SJCRH30 (cell line): ENCODE measurements around the gene DIP2B. TPM values are rescaled to one million over a fixed set of nuclear protein-coding genes. Genes with fewer than 3 reads are reported as not detected.
"Not testable (repeated sequence)": the region's sequence is repeated elsewhere in the genome, so short reads cannot be mapped to it uniquely, and the experiment has no call there.

Source experiments
- DNase-seq, 2 experiments: peaks; one replicate each; pipeline ENCODE4 v3.0.0-alpha.2; 2015 to 2020
- H3K27ac ChIP-seq: fragments of 250-450 bp; sonication (Bioruptor Pico); 2 replicates; pipeline ENCODE4 v1.5.1; 2020; ENCODE audit warnings: mild to moderate bottlenecking, moderate library complexity
- H3K27me3 ChIP-seq: fragments of 250-450 bp; sonication (Bioruptor Pico); 2 replicates; pipeline ENCODE4 v1.5.1; 2020; ENCODE audit warnings: mild to moderate bottlenecking, moderate library complexity
- H3K36me3 ChIP-seq: fragments of 250-450 bp; sonication (Bioruptor Pico); 2 replicates; pipeline ENCODE4 v1.5.1; 2020; ENCODE audit warnings: mild to moderate bottlenecking, moderate library complexity
- H3K4me1 ChIP-seq: fragments of 250-450 bp; sonication (Bioruptor Pico); 2 replicates; pipeline ENCODE4 v1.5.1; 2020; ENCODE audit warnings: mild to moderate bottlenecking, moderate library complexity
- H3K4me3 ChIP-seq: fragments of 250-450 bp; sonication (Bioruptor Pico); 2 replicates; pipeline ENCODE4 v1.5.1; 2020; ENCODE audit warnings: mild to moderate bottlenecking, moderate library complexity
- H3K9me3 ChIP-seq: fragments of 250-450 bp; sonication (Bioruptor Pico); replicated peaks from 2 replicates; pipeline ENCODE4 v1.5.1; 2020; ENCODE audit warnings: mild to moderate bottlenecking, moderate library complexity
- total RNA-seq: library from RNA; depleted of rRNA; stranded (reverse); fragments of >200 nt; shearing (Covaris generic); gene quantifications from 2 replicates; pipeline ENCODE4 v1.2.3, GENCODE V29; 2014

Gene DIP2B
- total RNA-seq, 1 experiment from 2014 or later, result 37.1 TPM

DNA sequence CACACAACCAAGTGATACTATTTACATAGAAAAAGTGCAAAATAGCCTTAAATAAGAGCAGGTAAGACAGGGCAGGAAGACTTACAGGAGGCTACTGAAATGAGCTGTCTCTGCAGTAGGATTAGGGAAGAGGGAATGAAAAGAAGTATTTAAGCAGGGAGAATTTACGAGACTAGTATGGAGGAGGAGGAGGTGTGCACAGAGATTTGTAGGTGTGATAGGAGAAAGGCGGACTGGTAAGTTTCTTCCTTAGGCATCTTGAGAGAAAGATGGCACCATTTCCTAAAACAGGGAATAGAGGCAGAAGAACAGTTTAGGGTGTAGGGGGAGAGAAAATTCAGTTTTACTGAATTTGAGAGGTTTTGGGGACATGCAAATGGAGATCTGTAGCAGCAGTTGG lies 25.7 kb downstream of the DIP2B start:
- Histone ChIP-seq H3K27me3 (no peaks in the 10 kb centered on the region), H3K4me3 (no peak overlapping the region), H3K4me1 (no peaks in the 10 kb centered on the region), H3K36me3 (no peaks in the 10 kb centered on the region; the same call in 1 of the 2 replicates), H3K27ac (no peak overlapping the region), H3K9me3 (no peaks in the 10 kb centered on the region)
- DNase-seq, result no peak

DNA sequence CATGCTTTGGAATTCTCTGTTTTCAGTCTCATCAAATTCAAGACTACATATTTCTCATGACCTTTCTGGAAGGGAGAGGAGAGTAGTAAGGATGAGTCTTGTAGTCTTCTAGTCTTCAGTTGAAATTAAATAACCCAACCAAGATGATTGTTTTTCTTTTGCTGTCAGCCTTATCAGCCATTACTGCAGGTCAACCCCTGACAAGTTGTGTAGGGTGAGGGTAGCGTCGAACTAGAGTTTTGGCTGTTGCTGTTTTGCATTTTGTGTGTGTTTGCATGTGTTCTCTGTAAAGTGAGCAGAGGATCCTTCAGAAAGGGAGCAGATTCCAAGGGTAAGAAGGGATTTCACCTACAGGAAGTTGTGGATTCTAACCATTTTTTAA lies 28.4 kb downstream of the DIP2B start:
- no peaks in the 10 kb centered on the region for H3K27me3 ChIP-seq
- no peak overlapping the region for H3K4me3 ChIP-seq
- H3K36me3 ChIP-seq, result peaks cover 2% of the 10 kb centered on the region; the same call in 1 of the 2 replicates
- no peak for DNase-seq
- H3K9me3 ChIP-seq, result no peaks in the 10 kb centered on the region
- no peak overlapping the region for H3K27ac ChIP-seq
- H3K4me1 ChIP-seq, result peaks cover 5% of the 10 kb centered on the region

DNA sequence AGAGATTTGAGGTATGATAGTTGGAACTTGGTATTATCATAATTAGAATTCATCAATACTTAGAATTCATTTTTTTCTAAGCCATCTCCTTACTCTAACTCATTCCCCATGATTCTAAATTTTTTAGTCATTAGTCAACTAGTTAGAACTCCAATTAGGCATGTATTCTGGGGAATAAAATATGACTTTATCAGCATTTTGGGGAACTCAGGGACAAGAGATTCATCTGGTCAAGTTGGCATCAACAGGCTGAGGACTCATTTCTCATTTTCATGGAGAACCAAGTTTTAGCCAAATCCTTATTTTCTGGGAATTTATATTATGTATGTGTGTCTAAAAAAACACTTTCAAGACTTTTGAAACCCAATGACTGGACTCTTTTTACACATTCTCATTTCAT lies 29.2 kb downstream of the DIP2B start:
- Histone ChIP-seq H3K4me3 (no peak overlapping the region), H3K36me3 (peaks cover 2% of the 10 kb centered on the region; the same call in 1 of the 2 replicates), H3K27me3 (no peaks in the 10 kb centered on the region), H3K27ac (no peak overlapping the region), H3K4me1 (peaks cover 5% of the 10 kb centered on the region), H3K9me3 (no peaks in the 10 kb centered on the region)
- no peak for DNase-seq

GRCh38 chr12:50536831-50537537 lies 32.2 kb downstream of the DIP2B start:
- DNase-seq, result no peak
- Histone ChIP-seq H3K4me3 (no peak overlapping the region), H3K9me3 (no peaks in the 10 kb centered on the region), H3K27ac (no peak overlapping the region), H3K4me1 (peaks cover 8% of the 10 kb centered on the region), H3K36me3 (peaks cover 2% of the 10 kb centered on the region; the same call in 1 of the 2 replicates), H3K27me3 (no peaks in the 10 kb centered on the region)

- Histone ChIP-seq H3K9me3 (no peaks in the 10 kb centered on the region), H3K4me1 (peaks cover 14% of the 10 kb centered on the region), H3K27ac (no peak overlapping the region), H3K36me3 (peaks cover 2% of the 10 kb centered on the region; the same call in 1 of the 2 replicates), H3K4me3 (no peak overlapping the region), H3K27me3 (no peaks in the 10 kb centered on the region)
- DNase-seq, result no peak
These were observed 32.7 kb downstream of the DIP2B start for GRCh38 chr12:50537538-50537919.

GRCh38 chr12:50538182-50538581 lies 33.4 kb downstream of the DIP2B start:
- no peaks in the 10 kb centered on the region for H3K27me3 ChIP-seq
- no peaks in the 10 kb centered on the region for H3K9me3 ChIP-seq
- DNase-seq, result no peak
- H3K4me1 ChIP-seq, result peaks cover 17% of the 10 kb centered on the region
- peaks cover 2% of the 10 kb centered on the region; the same call in 1 of the 2 replicates for H3K36me3 ChIP-seq
- no peak overlapping the region for H3K4me3 ChIP-seq
- no peak overlapping the region for H3K27ac ChIP-seq

DNA sequence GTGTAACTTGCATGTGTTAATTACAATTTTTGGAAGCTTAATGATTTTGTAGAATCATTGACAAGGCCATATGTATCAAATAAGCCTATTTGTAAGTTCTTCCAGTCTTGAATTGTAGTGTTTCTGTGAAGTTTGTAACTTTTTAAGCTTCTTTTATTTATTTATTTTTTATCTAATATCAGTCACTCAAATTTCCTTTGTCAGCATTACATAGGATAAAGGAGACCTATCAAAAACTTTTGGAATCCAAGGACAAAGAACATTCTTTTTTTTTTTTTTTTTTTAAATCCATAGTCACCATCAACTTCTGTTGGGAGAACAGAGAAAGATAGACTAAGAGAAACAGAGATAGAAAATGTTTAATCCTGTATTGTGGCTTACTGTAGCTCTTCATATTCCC lies 36.4 kb downstream of the DIP2B start:
- Histone ChIP-seq H3K9me3 (no peaks in the 10 kb centered on the region), H3K27me3 (no peaks in the 10 kb centered on the region), H3K27ac (no peak overlapping the region; the same call in 1 of the 2 replicates), H3K4me3 (no peak overlapping the region), H3K4me1 (peaks cover 23% of the 10 kb centered on the region), H3K36me3 (0 out of 2 replicates have a peak, but pooled peaks cover 2% of the 10 kb centered on the region)
- DNase-seq, result no peak

DNA sequence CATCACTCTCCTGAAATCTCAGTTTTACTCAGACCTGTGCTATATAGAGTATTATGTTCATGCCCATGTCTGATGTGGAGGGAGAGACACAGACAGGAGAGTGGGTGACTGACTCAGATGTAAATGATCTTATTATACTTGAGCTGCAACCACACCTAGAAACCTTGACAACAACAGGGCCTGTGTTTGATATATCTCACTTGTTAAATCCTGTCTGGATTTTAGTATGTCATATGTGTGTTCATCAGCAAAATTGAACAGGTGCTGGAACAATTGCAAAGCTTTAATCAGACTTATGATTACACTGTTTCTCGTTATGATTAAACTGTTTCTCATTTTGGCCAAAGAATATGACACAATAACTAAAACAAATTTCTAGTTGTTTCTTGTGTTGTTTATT lies 37.7 kb downstream of the DIP2B start:
- H3K36me3 ChIP-seq, result no peaks in the 10 kb centered on the region
- peaks cover 32% of the 10 kb centered on the region for H3K4me1 ChIP-seq
- peak overlapping the region; percentile 39 for H3K27ac ChIP-seq
- no peaks in the 10 kb centered on the region for H3K9me3 ChIP-seq
- peak; percentile 26 to 64 for DNase-seq
- H3K27me3 ChIP-seq, result no peaks in the 10 kb centered on the region
- H3K4me3 ChIP-seq, result no peak overlapping the region

DNA sequence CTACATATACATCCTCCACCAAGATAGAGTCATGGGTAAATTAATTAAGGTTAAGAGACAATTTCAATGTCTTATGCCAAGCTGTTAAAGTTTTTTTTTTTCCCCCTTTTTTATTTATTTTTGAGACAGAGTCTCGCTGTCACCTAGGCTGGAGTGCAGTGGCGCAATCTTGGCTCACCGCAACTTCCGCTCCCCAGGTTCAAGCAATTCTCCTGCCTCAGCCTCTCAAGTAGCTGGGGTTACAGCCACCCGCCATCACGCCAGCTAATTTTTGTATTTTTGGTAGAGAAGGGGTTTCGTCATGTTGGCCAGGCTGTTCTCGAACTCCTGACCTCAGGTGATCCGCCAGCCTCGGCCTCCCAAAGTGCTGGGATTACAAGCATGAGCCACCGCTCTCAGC lies 38.4 kb downstream of the DIP2B start:
- not testable (repeated sequence) for H3K4me3 ChIP-seq, H3K27me3 ChIP-seq, H3K9me3 ChIP-seq, H3K36me3 ChIP-seq, DNase-seq
- H3K4me1 ChIP-seq, result peaks cover 34% of the 10 kb centered on the region
- peak overlapping the region; percentile 39; the same call in 1 of the 2 replicates for H3K27ac ChIP-seq

DNA sequence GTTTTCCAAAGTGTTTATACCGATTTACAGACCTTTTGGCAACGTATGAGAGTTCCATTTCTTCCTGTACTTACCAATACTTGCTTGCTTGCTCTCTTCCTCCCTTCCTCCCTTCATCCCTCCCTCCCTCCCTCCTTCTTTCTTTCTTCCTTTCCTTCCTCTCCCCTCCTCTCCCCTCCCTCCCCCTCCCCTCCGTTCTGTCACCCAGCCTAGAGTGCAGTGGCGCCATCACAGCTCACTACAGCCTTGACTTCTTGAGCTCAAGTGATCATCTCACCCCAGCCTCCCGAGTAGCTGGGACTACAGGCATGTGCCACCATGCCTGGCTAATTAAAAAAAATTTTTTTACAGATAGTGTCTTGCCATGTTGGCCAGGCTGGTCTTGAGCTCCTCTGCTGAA lies 40.4 kb downstream of the DIP2B start:
- H3K4me3 ChIP-seq, result no peak overlapping the region
- no peaks in the 10 kb centered on the region for H3K9me3 ChIP-seq
- H3K36me3 ChIP-seq, result no peaks in the 10 kb centered on the region
- peak in 1 of 2 experiments; percentile 21 for DNase-seq
- H3K27ac ChIP-seq, result peak overlapping the region; percentile 61
- H3K27me3 ChIP-seq, result no peaks in the 10 kb centered on the region
- H3K4me1 ChIP-seq, result peaks cover 34% of the 10 kb centered on the region

- no peaks in the 10 kb centered on the region for H3K9me3 ChIP-seq
- H3K4me3 ChIP-seq, result peak overlapping the region; percentile 9
- H3K27ac ChIP-seq, result peak overlapping the region; percentile 61
- H3K4me1 ChIP-seq, result peaks cover 34% of the 10 kb centered on the region
- no peaks in the 10 kb centered on the region for H3K27me3 ChIP-seq
- H3K36me3 ChIP-seq, result no peaks in the 10 kb centered on the region
- DNase-seq, result peak; percentile 78 to 84
These were observed 41.0 kb downstream of the DIP2B start for GRCh38 chr12:50545786-50546185.

- Histone ChIP-seq H3K9me3 (no peaks in the 10 kb centered on the region), H3K27ac (peak overlapping the region; percentile 61), H3K4me1 (peaks cover 31% of the 10 kb centered on the region), H3K36me3 (no peaks in the 10 kb centered on the region), H3K4me3 (peak overlapping the region; percentile 9), H3K27me3 (no peaks in the 10 kb centered on the region)
- DNase-seq, result peak in 1 of 2 experiments; percentile 48
These were observed 41.9 kb downstream of the DIP2B start for GRCh38 chr12:50546441-50547318.

DNA sequence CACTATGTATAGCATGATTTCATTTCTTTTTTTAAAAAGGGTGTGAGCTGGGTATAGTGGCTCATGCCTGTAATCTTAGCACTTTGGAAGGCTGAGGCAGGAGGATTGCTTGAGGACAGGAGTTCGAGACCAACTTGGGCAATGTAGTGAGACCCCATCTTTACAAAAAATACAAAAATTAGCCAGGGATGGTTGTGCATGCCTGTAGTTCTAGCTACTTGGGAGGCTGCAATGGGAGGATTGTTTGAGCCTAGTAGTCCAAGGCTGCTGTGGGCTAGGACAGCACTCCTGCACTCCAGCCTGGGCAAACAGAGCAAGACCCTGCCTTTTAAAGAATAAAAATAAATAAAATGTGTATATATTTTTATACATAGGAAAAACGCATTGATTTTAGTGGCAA lies 43.0 kb downstream of the DIP2B start:
- no peak overlapping the region for H3K4me3 ChIP-seq
- H3K4me1 ChIP-seq, result peaks cover 23% of the 10 kb centered on the region
- H3K27ac ChIP-seq, result no peak overlapping the region
- no peaks in the 10 kb centered on the region for H3K36me3 ChIP-seq
- no peaks in the 10 kb centered on the region for H3K27me3 ChIP-seq
- no peak for DNase-seq
- H3K9me3 ChIP-seq, result no peaks in the 10 kb centered on the region

DNA sequence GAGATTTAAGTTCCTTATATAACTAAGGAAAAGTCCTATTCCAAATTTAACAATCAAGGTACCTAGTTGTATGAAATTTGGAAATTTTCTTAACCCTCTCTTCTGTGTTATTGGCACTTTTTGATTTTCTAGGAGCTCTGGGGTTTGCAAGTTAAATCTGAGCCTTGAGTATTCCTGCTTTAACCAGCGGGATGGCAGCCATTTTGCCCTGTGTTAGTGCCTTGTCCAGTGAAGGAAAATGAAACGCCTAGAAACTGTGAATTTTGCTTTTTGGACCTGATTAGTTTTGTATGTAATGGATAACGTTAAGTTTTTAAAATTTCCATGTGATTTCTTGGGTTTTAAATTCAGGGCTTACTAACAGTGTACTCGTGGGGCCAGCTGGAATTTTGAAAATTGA lies 45.1 kb downstream of the DIP2B start:
- H3K4me1 ChIP-seq, result peaks cover 22% of the 10 kb centered on the region
- no peaks in the 10 kb centered on the region for H3K27me3 ChIP-seq
- no peak overlapping the region for H3K4me3 ChIP-seq
- DNase-seq, result no peak
- H3K36me3 ChIP-seq, result no peaks in the 10 kb centered on the region
- H3K27ac ChIP-seq, result no peak overlapping the region
- H3K9me3 ChIP-seq, result no peaks in the 10 kb centered on the region

DNA sequence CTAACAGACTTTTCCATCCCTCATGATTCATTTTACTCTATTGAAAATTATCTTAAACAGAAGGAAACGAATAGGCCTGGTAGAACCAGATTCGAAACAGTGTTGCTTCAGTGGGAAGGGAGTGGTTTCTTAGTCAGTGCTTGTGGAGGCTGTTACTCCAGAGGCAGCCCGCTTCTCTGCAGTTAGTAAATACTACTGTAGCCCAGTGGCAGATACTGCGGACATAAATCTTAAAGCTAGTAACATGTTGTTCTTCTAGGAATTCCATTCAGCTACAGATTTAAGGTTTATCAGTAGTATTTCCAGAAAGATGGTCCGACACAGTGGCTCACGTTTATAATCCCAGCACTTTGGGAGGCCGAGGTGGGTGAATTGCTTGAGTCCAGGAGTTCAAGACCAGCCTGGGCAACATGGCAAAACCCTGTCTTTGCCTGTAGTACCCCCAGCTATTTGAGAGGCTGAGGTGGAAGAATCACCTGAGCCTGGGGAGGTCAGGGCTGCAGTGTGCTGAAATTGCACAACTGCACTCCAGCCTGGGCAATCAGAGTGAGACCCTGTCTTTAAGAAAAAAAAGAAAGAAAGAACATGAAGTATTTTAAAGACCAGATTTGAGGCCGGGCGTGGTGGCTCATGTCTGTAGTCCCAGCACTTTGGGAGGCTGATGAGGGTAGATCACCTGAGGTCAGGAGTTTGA lies 45.9 kb downstream of the DIP2B start:
- Histone ChIP-seq H3K27ac (no peak overlapping the region), H3K36me3 (no peaks in the 10 kb centered on the region), H3K9me3 (no peaks in the 10 kb centered on the region), H3K4me3 (no peak overlapping the region), H3K27me3 (no peaks in the 10 kb centered on the region), H3K4me1 (peaks cover 18% of the 10 kb centered on the region)
- DNase-seq, result no peak
